BJ (cell line): Measurements from ENCODE around the gene MED4. TPM values are rescaled to one million over a fixed set of nuclear protein-coding genes. Genes with fewer than 3 reads are reported as not detected.

Experiments used
- CTCF ChIA-PET: fragments of 350-600 bp; formaldehyde crosslinking; extraction: SDS; loops from one replicate; lab custom pipeline; 2021; ENCODE audit warnings: antibody characterized with exemption, inconsistent platforms; lab: Yijun Ruan, JAX
- POLR2A ChIA-PET: fragments of 300-600 bp; sonication (Branson Sonifier 250); formaldehyde crosslinking; extraction: SDS; loops from one replicate; lab custom pipeline; 2021; ENCODE audit warnings: antibody characterized with exemption; lab: Charles Lee
- DNase-seq: peaks from one replicate; pipeline ENCODE4 v3.0.0-alpha.2; 2011; ENCODE audit warnings: low read depth
- H3K27me3 ChIP-seq: 2 replicates; pipeline ENCODE4 v1.6.0; 2011; ENCODE audit warnings: low read length; ENCODE audit not compliant: control insufficient read depth, insufficient read depth
- H3K36me3 ChIP-seq: 2 replicates; pipeline ENCODE4 v1.5.1; 2011; ENCODE audit warnings: low read length; ENCODE audit not compliant: control insufficient read depth, insufficient read depth
- H3K4me3 ChIP-seq: 2 replicates; pipeline ENCODE4 v1.5.1; 2011; ENCODE audit warnings: low read depth, mild to moderate bottlenecking, control low read depth, low read length
- CTCF ChIP-seq: IDR thresholded peaks from 2 replicates; pipeline ENCODE4 v1.5.1; 2011; ENCODE audit warnings: low read depth, mild to moderate bottlenecking, control low read depth, inconsistent platforms, low read length, moderate library complexity; ENCODE audit not compliant: insufficient read depth
- polyA plus RNA-seq: library from polyadenylated mRNA; depleted of rRNA; stranded (reverse); fragments of >200 nt; gene quantifications from 2 replicates; pipeline ENCODE4 v1.2.3, GENCODE V29; 2011

The MED4 gene
- polyA plus RNA-seq, 1 experiment = 30.1 TPM

DNA sequence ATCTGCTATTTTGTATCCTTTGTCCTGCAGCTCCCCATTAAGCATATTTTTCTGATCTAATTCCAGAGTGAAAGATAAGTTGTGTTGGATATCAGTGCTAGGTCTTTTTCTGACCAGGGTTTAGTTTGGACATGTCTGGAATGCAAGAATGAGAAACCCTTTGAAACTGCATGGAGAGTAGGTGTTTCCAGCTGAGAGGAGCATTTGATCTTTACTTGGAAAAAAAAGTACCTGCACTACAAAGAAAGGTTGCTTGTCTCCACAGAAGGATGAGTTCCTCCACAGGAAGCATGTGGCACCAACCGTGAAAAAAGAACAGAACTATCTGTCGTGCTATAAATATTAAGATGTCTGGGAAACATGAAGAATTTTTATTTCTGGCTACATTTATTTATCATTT is 36.6 kb upstream of the MED4 start:
- Histone ChIP-seq H3K36me3 (no peaks in the 10 kb centered on the region), H3K27me3 (peaks cover 4% of the 10 kb centered on the region), H3K4me3 (no peak overlapping the region)
- ChIA-PET POLR2A (no interaction called here), CTCF (no interaction called here)
- no peak for TF ChIP-seq CTCF
- no peak for DNase-seq

- TF ChIP-seq CTCF = peak; percentile 66
- Histone ChIP-seq H3K4me3 (no peak overlapping the region), H3K27me3 (no peaks in the 10 kb centered on the region), H3K36me3 (no peaks in the 10 kb centered on the region)
- ChIA-PET CTCF (interaction anchor here (0.6 to 2.7 kb wide), 16 partner anchors 8 to 1551 kb away, joined by 3 to 22 read pairs (median 3); no protein-coding TSS in a partner anchor), POLR2A (no interaction called here)
- DNase-seq = peak; percentile 14
Observed at GRCh38 chr13:48126944-48127830, 32.3 kb upstream of the MED4 start.

DNA sequence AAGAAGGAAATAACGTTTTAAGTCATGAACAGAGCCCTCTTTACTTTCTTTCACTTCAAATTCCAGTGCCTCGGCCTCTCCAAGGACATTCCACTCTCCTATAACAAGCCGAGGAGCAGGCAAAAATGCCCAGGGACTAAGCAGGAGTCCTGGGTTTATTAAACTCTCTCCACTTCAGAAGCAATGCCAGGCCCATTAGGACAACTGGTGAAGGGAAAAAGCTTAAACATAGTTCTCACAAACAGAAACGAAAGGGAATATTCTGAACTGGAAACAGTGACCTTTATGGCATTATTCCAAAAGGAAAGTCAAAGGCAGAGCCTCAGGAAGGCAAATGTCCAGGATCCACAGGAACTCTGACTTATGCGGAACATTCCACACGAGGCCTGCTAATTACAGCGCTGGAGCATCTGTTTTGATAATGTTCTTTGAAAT is 30.9 kb upstream of the MED4 start:
- Histone ChIP-seq H3K4me3 (no peak overlapping the region), H3K27me3 (no peaks in the 10 kb centered on the region), H3K36me3 (no peaks in the 10 kb centered on the region)
- ChIA-PET CTCF (interaction anchor here (0.6 to 2.7 kb wide), 5 partner anchors 11 to 1013 kb away, joined by 3 to 22 read pairs (median 11); no protein-coding TSS in a partner anchor), POLR2A (no interaction called here)
- DNase-seq = no peak
- TF ChIP-seq CTCF = no peak

- CTCF ChIA-PET = no interaction called here
- H3K4me3 ChIP-seq = no peak overlapping the region
- TF ChIP-seq CTCF = no peak
- POLR2A ChIA-PET = no interaction called here
- no peaks in the 10 kb centered on the region for H3K36me3 ChIP-seq
- no peak for DNase-seq
- no peaks in the 10 kb centered on the region for H3K27me3 ChIP-seq
Observed at GRCh38 chr13:48123812-48124211, 28.9 kb upstream of the MED4 start.

DNA sequence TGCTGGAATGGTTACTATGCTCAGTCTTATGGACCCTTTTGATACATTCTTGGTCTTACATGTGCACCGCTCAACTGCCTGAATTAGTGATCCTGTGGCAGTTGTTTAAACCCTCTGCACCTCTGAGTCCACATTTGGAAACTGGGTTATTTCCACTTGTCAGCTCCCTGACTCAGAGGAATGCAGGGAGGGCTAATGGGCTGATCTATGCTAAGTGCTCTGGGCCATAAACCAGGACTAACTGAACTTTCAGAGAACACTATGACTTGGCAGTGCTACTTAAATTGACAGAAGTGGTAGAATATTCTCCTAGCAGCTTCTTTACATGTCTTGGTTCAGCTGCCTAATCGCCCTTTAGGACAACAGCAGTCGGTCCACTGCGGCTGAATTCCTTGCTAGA is 26.8 kb upstream of the MED4 start:
- POLR2A ChIA-PET = no interaction called here

More for the DNA sequence above, 26.8 kb upstream of the MED4 start:
- CTCF ChIA-PET = interaction anchor here (0.7 to 2.3 kb wide), 2 partner anchors 27 to 56 kb away, joined by 3 to 8 read pairs; partner anchors contain the start of gene MED4
- DNase-seq = no peak
- Histone ChIP-seq H3K27me3 (no peaks in the 10 kb centered on the region), H3K36me3 (no peaks in the 10 kb centered on the region), H3K4me3 (no peak overlapping the region)
- no peak for TF ChIP-seq CTCF
